HEK293 (cell line): ENCODE measurements around the gene ABCG1.

ENCODE experiments used
- CTCF ChIP-seq: fragments of 450-650 bp; formaldehyde crosslinking; IDR thresholded peaks from 2 replicates; pipeline ENCODE4 v1.5.1; 2016; ENCODE audit warnings: missing biosample characterization, missing genetic modification characterization
- MYNN ChIP-seq: fragments of 450-650 bp; formaldehyde crosslinking; IDR thresholded peaks from 2 replicates; pipeline ENCODE4 v1.5.1; 2016; ENCODE audit warnings: missing biosample characterization, missing genetic modification characterization, borderline replicate concordance
- ZNF2 ChIP-seq: fragments of 450-650 bp; formaldehyde crosslinking; IDR thresholded peaks from 2 replicates; pipeline ENCODE4 v1.5.1; 2016; ENCODE audit warnings: missing biosample characterization, missing genetic modification characterization
- ZNF221 ChIP-seq: fragments of 450-650 bp; formaldehyde crosslinking; IDR thresholded peaks from 2 replicates; pipeline ENCODE4 v1.5.1; 2017; ENCODE audit warnings: missing biosample characterization, missing genetic modification characterization, borderline replicate concordance
- ZNF561 ChIP-seq: fragments of 450-650 bp; IDR thresholded peaks from 2 replicates; pipeline ENCODE4 v1.5.1; 2018; ENCODE audit warnings: missing biosample characterization, missing genetic modification characterization, borderline replicate concordance

- TF ChIP-seq CTCF (tag by site-specific recombination) = no peak
- no peak for TF ChIP-seq ZNF2 (tag by site-specific recombination)
- TF ChIP-seq MYNN = no peak
- no peak for TF ChIP-seq ZNF221 (tag by site-specific recombination)
- TF ChIP-seq ZNF561 (tag by site-specific recombination) = no peak
Measured at GRCh38 chr21:42266971-42267556, 48.1 kb downstream of the ABCG1 start.
